ENCODE measurements around the gene ERVH48-1. TPM values are rescaled to one million over a fixed set of nuclear protein-coding genes. Genes with fewer than 3 reads are reported as not detected.
"Not testable (repeated sequence)": the region's sequence is repeated elsewhere in the genome, so short reads cannot be mapped to it uniquely, and the experiment has no call there.

Gene ERVH48-1
- total and polyA plus RNA-seq, 9 donors = 0.11 TPM; not detected in 8

DNA sequence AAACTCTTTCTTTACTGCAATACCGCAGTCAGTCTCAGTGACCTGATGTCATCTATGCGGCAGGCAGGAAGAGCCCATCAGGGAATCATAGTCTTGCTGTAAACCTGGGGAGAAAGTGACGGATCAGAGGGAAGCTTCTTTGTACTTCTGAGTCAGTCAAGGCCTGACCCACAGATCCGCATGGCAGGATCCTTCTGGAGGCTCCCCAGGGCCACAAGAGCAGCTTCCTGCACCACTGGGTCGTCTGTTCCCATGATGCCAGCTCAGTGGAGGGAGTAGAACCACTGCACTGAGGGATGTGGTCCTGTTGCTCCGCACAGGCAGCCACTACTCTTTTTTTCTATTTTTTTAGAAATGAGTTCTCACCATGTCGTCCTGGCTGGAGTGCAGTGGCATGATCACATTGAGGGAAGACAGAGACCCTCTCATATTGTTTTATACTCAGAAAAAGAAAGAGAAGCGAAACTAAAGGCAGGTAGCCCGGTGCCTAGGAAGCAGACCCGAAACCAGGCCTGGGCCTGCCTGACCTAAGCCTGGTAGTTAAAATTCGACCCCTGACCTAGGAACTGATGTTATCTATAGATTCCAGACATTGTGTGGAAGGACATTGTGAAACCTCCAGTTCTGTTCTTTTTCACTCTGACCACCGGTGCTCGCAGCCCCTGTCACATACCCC is 6.3 kb upstream of the ERVH48-1 start:
- Histone ChIP-seq H3K9me3 (no peaks in the 10 kb centered on the region), H3K4me1 (ENCODE audit: insufficient read depth) (peaks cover 6% of the 10 kb centered on the region), H3K27me3 (no peaks in the 10 kb centered on the region), H3K27ac (no peak overlapping the region), H3K36me3 (no peaks in the 10 kb centered on the region), H3K4me3 (no peak overlapping the region)
- 89 to 93% (median 89%) methylated on average over 13 of the region's 13 CpGs for WGBS, 3 donors
- no peak for DNase-seq
- intact Hi-C loops (cut with DNase I) = no loop called here
- TF ChIP-seq EP300 (IDR thresholded peaks at IDR 0.05) (no peak), POLR2A (IDR thresholded peaks at IDR 0.05) (no peak)
- TF ChIP-seq, protein P1, sequence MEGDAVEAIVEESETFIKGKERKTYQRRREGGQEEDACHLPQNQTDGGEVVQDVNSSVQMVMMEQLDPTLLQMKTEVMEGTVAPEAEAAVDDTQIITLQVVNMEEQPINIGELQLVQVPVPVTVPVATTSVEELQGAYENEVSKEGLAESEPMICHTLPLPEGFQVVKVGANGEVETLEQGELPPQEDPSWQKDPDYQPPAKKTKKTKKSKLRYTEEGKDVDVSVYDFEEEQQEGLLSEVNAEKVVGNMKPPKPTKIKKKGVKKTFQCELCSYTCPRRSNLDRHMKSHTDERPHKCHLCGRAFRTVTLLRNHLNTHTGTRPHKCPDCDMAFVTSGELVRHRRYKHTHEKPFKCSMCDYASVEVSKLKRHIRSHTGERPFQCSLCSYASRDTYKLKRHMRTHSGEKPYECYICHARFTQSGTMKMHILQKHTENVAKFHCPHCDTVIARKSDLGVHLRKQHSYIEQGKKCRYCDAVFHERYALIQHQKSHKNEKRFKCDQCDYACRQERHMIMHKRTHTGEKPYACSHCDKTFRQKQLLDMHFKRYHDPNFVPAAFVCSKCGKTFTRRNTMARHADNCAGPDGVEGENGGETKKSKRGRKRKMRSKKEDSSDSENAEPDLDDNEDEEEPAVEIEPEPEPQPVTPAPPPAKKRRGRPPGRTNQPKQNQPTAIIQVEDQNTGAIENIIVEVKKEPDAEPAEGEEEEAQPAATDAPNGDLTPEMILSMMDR (IDR thresholded peaks at IDR 0.05) = no peak

DNA sequence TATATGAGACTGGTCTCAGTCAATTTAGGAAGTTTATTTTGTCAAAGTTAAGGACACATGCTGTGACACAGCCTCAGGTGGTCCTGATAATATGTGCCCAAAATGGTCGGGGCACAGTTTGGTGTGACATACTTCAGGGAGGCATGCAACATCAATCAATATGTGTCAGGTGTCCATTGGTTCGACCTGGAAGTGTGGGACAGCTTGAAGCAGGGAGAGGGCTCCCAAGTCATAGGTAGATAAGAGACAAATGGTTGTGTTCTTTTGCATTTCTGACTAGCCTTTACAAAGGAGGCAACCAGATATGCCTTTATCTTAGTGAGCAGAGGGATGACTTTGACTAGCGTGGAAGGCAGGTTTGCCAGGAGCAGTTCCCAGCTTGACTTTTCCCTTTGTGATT is 4.5 kb upstream of the ERVH48-1 start:
- no peak overlapping the region for H3K4me3 ChIP-seq
- no peaks in the 10 kb centered on the region for H3K9me3 ChIP-seq
- H3K27ac ChIP-seq = no peak overlapping the region
- H3K4me1 ChIP-seq (ENCODE audit: insufficient read depth) = peaks cover 6% of the 10 kb centered on the region
- WGBS, 3 donors = 75 to 81% (median 79%) methylated on average over 3 of the region's 3 CpGs
- no peak for DNase-seq
- intact Hi-C loops (cut with DNase I) = no loop called here
- no peaks in the 10 kb centered on the region for H3K36me3 ChIP-seq
- TF ChIP-seq EP300 (IDR thresholded peaks at IDR 0.05) (no peak), POLR2A (IDR thresholded peaks at IDR 0.05) (no peak)
- TF ChIP-seq, protein P1 (IDR thresholded peaks at IDR 0.05) = no peak
- no peaks in the 10 kb centered on the region for H3K27me3 ChIP-seq

DNA sequence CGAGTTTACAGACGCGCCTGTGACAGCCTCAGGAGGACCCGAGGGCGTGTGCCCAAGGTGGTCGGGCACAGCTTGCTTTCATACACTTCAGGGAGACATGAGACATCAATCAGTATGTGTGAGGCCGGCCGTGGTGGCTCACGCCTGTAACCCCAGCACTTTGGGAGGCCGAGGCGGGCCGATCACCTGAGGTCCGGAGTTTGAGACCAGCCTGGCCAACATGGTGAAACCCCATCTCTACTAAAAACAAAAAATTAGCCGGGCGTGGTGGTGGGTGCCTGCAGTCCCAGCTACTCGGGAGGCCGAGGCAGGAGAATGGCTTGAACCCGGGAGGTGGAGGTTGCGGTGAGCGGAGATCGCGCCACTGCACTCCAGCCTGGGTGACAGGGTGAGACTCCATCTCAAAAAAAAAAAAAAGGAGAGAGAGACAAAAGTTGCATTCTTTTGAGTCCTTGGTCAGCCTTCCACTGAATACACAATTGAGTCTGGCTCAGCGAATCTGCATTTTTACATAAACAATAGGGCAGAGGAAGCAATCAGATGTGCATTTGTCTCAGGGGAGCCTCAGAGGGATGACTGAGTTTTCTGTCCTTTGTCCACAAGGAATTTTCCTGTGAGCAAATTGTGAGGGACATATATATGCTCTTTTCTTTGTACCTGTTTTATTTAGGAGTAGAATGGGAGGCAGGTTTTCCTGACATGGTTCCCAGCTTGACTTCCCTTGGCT is 2.2 kb upstream of the ERVH48-1 start:
- H3K9me3 ChIP-seq; H3K36me3 ChIP-seq; H3K4me1 ChIP-seq (ENCODE audit: insufficient read depth); H3K4me3 ChIP-seq; H3K27ac ChIP-seq; intact Hi-C loops (cut with DNase I); H3K27me3 ChIP-seq: not testable (repeated sequence)
- WGBS, 3 donors = 92 to 93% (median 93%) methylated on average over 23 of the region's 23 CpGs
- peak in 1 of 5 donors; percentile 28 for DNase-seq

DNA sequence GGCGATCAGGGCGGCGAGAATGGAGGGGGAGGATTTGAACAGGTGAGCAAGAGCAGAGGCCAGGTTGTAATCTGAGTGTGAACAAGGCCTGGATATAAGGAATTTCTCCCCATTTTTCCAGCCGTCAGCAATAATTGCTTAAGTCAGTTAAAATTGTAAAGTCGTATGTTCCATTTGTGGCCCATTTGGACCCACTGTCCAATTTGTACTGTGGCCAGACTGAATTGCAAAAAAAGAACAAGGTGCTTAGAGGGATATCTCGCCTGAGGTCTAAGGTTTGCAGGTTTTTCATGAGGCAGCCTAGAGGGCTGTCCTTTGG is 1.0 kb downstream of the ERVH48-1 start:
- Histone ChIP-seq H3K4me1 (ENCODE audit: insufficient read depth) (no peaks in the 10 kb centered on the region), H3K36me3 (no peaks in the 10 kb centered on the region), H3K27ac (no peak overlapping the region), H3K4me3 (no peak overlapping the region), H3K9me3 (no peaks in the 10 kb centered on the region), H3K27me3 (no peaks in the 10 kb centered on the region)
- no peak for DNase-seq
- 81 to 84% (median 84%) methylated on average over 6 of the region's 6 CpGs for WGBS, 3 donors
- intact Hi-C loops (cut with DNase I) = no loop called here
- TF ChIP-seq, protein P1 (IDR thresholded peaks at IDR 0.05) = no peak
- TF ChIP-seq POLR2A (IDR thresholded peaks at IDR 0.05) = no peak
